HepG2 (cell line): ENCODE results near the gene L2HGDH.

Experiments
- ARNT ChIP-seq: fragments of 450-650 bp; IDR thresholded peaks from 2 replicates; pipeline ENCODE4 v1.6.1; 2017
- ATF3 ChIP-seq: sonication (generic); formaldehyde crosslinking; IDR thresholded peaks from 2 replicates; pipeline ENCODE4 v1.4.0; 2020; ENCODE audit warnings: missing genetic modification reagents
- HHEX ChIP-seq: IDR thresholded peaks from 2 replicates; pipeline ENCODE4 v1.6.1; 2016; ENCODE audit warnings: control low read depth
- LBX2 ChIP-seq: sonication (generic); formaldehyde crosslinking; IDR thresholded peaks from 2 replicates; pipeline ENCODE4 v1.5.0; 2020; ENCODE audit warnings: missing genetic modification reagents, mild to moderate bottlenecking, borderline replicate concordance
- ZBTB34 ChIP-seq: sonication (generic); formaldehyde crosslinking; IDR thresholded peaks from 2 replicates; pipeline ENCODE4 v1.8.0; 2022; ENCODE audit warnings: mild to moderate bottlenecking, missing genetic modification reagents
- ZNF12 ChIP-seq: sonication (generic); formaldehyde crosslinking; IDR thresholded peaks from 2 replicates; pipeline ENCODE4 v1.5.0; 2020; ENCODE audit warnings: missing genetic modification reagents
- ZNF562 ChIP-seq: sonication (generic); formaldehyde crosslinking; IDR thresholded peaks from 2 replicates; pipeline ENCODE4 v1.8.0; 2022; ENCODE audit warnings: missing genetic modification reagents, borderline replicate concordance
- TF ChIP-seq, protein P1 (sequence below): sonication (generic); formaldehyde crosslinking; IDR thresholded peaks from 2 replicates; pipeline ENCODE4 v1.5.0; 2020; ENCODE audit warnings: mild to moderate bottlenecking, missing genetic modification reagents, moderate library complexity
- TF ChIP-seq, protein P2 (sequence below): fragments of 450-650 bp; IDR thresholded peaks from 2 replicates; pipeline ENCODE4 v1.6.1; 2017; ENCODE audit warnings: mild to moderate bottlenecking

GRCh38 chr14:50242566-50243310 is 69.3 kb downstream of the L2HGDH start:
- TF ChIP-seq, protein P1, sequence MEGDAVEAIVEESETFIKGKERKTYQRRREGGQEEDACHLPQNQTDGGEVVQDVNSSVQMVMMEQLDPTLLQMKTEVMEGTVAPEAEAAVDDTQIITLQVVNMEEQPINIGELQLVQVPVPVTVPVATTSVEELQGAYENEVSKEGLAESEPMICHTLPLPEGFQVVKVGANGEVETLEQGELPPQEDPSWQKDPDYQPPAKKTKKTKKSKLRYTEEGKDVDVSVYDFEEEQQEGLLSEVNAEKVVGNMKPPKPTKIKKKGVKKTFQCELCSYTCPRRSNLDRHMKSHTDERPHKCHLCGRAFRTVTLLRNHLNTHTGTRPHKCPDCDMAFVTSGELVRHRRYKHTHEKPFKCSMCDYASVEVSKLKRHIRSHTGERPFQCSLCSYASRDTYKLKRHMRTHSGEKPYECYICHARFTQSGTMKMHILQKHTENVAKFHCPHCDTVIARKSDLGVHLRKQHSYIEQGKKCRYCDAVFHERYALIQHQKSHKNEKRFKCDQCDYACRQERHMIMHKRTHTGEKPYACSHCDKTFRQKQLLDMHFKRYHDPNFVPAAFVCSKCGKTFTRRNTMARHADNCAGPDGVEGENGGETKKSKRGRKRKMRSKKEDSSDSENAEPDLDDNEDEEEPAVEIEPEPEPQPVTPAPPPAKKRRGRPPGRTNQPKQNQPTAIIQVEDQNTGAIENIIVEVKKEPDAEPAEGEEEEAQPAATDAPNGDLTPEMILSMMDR (CRISPR knock-in tag) = no peak
- TF ChIP-seq ZNF12 (no peak), HHEX (CRISPR knock-in tag) (no peak), LBX2 (CRISPR knock-in tag) (no peak), ATF3 (no peak), ZNF562 (CRISPR knock-in tag) (no peak), ZBTB34 (CRISPR knock-in tag) (no peak), ARNT (no peak)
- TF ChIP-seq, protein P2, sequence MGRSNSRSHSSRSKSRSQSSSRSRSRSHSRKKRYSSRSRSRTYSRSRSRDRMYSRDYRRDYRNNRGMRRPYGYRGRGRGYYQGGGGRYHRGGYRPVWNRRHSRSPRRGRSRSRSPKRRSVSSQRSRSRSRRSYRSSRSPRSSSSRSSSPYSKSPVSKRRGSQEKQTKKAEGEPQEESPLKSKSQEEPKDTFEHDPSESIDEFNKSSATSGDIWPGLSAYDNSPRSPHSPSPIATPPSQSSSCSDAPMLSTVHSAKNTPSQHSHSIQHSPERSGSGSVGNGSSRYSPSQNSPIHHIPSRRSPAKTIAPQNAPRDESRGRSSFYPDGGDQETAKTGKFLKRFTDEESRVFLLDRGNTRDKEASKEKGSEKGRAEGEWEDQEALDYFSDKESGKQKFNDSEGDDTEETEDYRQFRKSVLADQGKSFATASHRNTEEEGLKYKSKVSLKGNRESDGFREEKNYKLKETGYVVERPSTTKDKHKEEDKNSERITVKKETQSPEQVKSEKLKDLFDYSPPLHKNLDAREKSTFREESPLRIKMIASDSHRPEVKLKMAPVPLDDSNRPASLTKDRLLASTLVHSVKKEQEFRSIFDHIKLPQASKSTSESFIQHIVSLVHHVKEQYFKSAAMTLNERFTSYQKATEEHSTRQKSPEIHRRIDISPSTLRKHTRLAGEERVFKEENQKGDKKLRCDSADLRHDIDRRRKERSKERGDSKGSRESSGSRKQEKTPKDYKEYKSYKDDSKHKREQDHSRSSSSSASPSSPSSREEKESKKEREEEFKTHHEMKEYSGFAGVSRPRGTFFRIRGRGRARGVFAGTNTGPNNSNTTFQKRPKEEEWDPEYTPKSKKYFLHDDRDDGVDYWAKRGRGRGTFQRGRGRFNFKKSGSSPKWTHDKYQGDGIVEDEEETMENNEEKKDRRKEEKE = no peak
